Chondrocyte (in vitro differentiated cells): ENCODE measurements around the gene DHX8. TPM values are rescaled to one million over a fixed set of nuclear protein-coding genes. Genes with fewer than 3 reads are reported as not detected.
A peak's percentile ranks its signal among the peaks of the same experiment; 100 is the strongest.

Experiments used
- DNase-seq: peaks from one replicate; pipeline ENCODE4 v3.0.0; 2021; ENCODE audit warnings: mixed read lengths, low spot score
- H3K27ac Mint-ChIP-seq: one replicate; pipeline ENCODE4 v1.8.0; 2021; ENCODE audit warnings: mild to moderate bottlenecking, moderate library complexity, mixed read lengths; ENCODE audit not compliant: unreplicated experiment
- H3K27me3 Mint-ChIP-seq: 2 replicates; pipeline ENCODE4 v1.8.0; 2021; ENCODE audit warnings: low read depth, mixed read lengths
- H3K36me3 Mint-ChIP-seq: 2 replicates; pipeline ENCODE4 v1.8.0; 2021; ENCODE audit warnings: low read depth, mixed read lengths
- H3K4me1 Mint-ChIP-seq: 2 replicates; pipeline ENCODE4 v1.8.0; 2021; ENCODE audit warnings: low read depth, mild to moderate bottlenecking, mixed read lengths
- H3K4me3 Mint-ChIP-seq: one replicate; pipeline ENCODE4 v1.8.0; 2021; ENCODE audit warnings: mild to moderate bottlenecking, moderate library complexity, mixed read lengths; ENCODE audit not compliant: unreplicated experiment
- H3K9me3 Mint-ChIP-seq: 2 replicates; pipeline ENCODE4 v1.8.0; 2021; ENCODE audit warnings: low read depth, mixed read lengths
- CTCF ChIP-seq: fragments of 200-600 bp; sonication (generic); IDR thresholded peaks from 2 replicates; pipeline ENCODE4 v1.5.0; 2021; ENCODE audit warnings: antibody characterized with exemption, mild to moderate bottlenecking, moderate library complexity
- total RNA-seq: library from RNA; stranded (reverse); gene quantifications from 3 replicates; pipeline ENCODE4 v1.2.1, GENCODE V29; 2021

The DHX8 gene
- total RNA-seq, 1 donor from 2014 or later: 49.2 TPM

DNA sequence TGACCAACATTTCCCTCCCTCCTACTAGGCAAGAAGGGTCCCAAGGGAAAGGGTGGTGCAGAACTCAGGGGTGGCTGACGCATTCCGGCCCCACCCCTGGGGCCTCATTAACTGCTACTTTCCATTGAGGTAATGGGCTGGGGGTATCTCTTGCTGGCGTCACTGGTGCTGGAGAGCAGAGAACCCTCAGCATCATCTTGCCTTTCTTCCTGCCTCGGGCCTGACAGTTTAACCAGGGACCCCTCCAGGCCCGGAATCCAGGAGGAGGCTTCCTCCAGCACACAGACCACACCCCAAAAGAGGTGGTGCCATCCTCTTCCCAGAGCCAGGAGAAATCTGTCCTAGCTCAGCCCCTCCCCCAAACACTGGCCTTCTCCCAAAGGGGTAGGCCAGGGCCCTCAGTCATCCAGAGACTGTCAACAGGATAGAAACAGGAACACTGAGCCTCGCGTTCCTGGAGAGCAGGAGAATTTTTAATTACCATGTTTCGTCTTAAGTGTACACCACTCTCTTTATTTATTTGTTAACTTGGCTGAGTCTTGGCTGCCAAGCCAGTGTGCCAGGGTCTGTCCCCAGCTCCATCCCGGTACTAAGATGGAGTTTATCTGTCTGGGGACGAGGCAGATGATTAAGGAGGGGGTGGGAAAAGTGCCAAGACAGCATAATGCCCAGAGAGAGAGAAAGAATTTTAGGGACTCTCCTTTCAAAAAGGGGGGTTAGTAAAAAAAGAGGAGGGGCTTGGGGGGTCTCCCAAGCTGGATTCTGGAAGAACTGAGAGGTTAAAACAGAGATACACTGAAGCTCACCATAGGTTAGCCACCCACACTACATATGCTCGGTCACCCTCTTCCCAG, 57.3 kb downstream of the DHX8 start:
- no peaks in the 10 kb centered on the region for H3K9me3 Mint-ChIP-seq
- H3K36me3 Mint-ChIP-seq: no peaks in the 10 kb centered on the region
- no peak overlapping the region for H3K4me3 Mint-ChIP-seq

DNA sequence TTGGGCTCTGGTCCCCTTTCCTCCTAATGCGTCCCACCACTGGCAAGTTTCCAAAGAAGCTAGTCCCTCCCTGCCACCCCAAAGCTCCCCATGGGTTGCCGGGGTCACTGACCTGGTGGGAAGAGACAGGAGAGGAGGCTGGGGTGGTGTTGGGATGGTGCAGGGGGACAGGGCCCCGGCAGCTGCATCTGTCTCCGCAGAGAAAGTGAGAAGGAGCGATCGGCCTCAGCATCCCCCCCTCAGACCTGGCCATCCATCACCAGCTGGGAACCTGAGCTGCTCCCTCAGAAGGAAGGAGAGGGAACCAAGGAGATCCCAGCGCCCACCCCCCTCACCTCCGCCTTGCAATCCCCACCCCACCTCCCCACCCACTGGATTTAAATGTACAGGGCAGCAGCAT, 59.1 kb downstream of the DHX8 start:
- Mint-ChIP-seq H3K27me3 (peaks cover 24% of the 10 kb centered on the region), H3K36me3 (no peaks in the 10 kb centered on the region), H3K4me3 (no peak overlapping the region), H3K27ac (no peak overlapping the region), H3K9me3 (no peaks in the 10 kb centered on the region), H3K4me1 (peaks cover 27% of the 10 kb centered on the region)
- TF ChIP-seq CTCF: no peak
- no peak for DNase-seq

More for the DNA sequence above, 57.3 kb downstream of the DHX8 start:
- H3K27ac Mint-ChIP-seq: no peak overlapping the region
- TF ChIP-seq CTCF: no peak
- peaks cover 16% of the 10 kb centered on the region for H3K27me3 Mint-ChIP-seq
- peaks cover 26% of the 10 kb centered on the region for H3K4me1 Mint-ChIP-seq
- no peak for DNase-seq

- H3K36me3 Mint-ChIP-seq: no peaks in the 10 kb centered on the region
- no peak overlapping the region for H3K4me3 Mint-ChIP-seq
- no peak for DNase-seq
- TF ChIP-seq CTCF: no peak
- H3K9me3 Mint-ChIP-seq: no peaks in the 10 kb centered on the region
- H3K4me1 Mint-ChIP-seq: peaks cover 27% of the 10 kb centered on the region
- H3K27me3 Mint-ChIP-seq: peaks cover 26% of the 10 kb centered on the region
- H3K27ac Mint-ChIP-seq: no peak overlapping the region
These were observed 59.5 kb downstream of the DHX8 start for GRCh38 chr17:43543300-43543699.

GRCh38 chr17:43543771-43544575, 60.2 kb downstream of the DHX8 start:
- no peaks in the 10 kb centered on the region for H3K9me3 Mint-ChIP-seq
- no peak for TF ChIP-seq CTCF
- no peak for DNase-seq
- no peak overlapping the region for H3K27ac Mint-ChIP-seq
- H3K27me3 Mint-ChIP-seq: peaks cover 26% of the 10 kb centered on the region
- no peak overlapping the region for H3K4me3 Mint-ChIP-seq
- no peaks in the 10 kb centered on the region for H3K36me3 Mint-ChIP-seq
- peaks cover 27% of the 10 kb centered on the region for H3K4me1 Mint-ChIP-seq

- Mint-ChIP-seq H3K36me3 (no peaks in the 10 kb centered on the region), H3K4me3 (peak overlapping the region; percentile 59), H3K27me3 (peaks cover 29% of the 10 kb centered on the region), H3K27ac (no peak overlapping the region), H3K9me3 (no peaks in the 10 kb centered on the region), H3K4me1 (peaks cover 27% of the 10 kb centered on the region)
- DNase-seq: no peak
- no peak for TF ChIP-seq CTCF
These were observed 61.5 kb downstream of the DHX8 start for GRCh38 chr17:43545383-43545632.
